ENCODE results near the gene EIF2B2. TPM values are rescaled to one million over a fixed set of nuclear protein-coding genes. Genes with fewer than 3 reads are reported as not detected.

EIF2B2 gene
- total and polyA plus RNA-seq, 10 of the 15 experiments (the other 5 are each of a cell fraction or from before 2014, with no cell fraction given), result 17.4 to 168 (median 65.5) TPM

GRCh38 chr14:74980731-74981461 lies 21.8 kb upstream of the EIF2B2 start:
- no peaks in the 10 kb centered on the region for H4K20me1 ChIP-seq (ENCODE audit: control insufficient read depth, insufficient read depth)
- peaks cover 5% of the 10 kb centered on the region; the same call in 1 of the 2 replicates for H3K4me1 ChIP-seq (ENCODE audit: control insufficient read depth, insufficient read depth, low read length)
- no peak overlapping the region for H3K9ac ChIP-seq (ENCODE audit: control insufficient read depth, insufficient read depth, low read length)
- no peak for FAIRE-seq
- CTCF ChIA-PET, result interaction anchor here (0.6 to 1.7 kb wide), 3 partner anchors 9 to 657 kb away, joined by 3 to 5 read pairs (median 4); no protein-coding TSS in a partner anchor
- H3K4me2 ChIP-seq (ENCODE audit: control insufficient read depth, insufficient read depth), result no peak overlapping the region
- POLR2A ChIA-PET, result no interaction called here
- H3K79me2 ChIP-seq (ENCODE audit: control insufficient read depth, insufficient read depth, low read length), result no peaks in the 10 kb centered on the region
- WGBS (ENCODE audit: insufficient coverage, insufficient replicate concordance, low lambda C conversion rate, missing lambda C conversion rate), result 69% methylated on average over 35 of the region's 35 CpGs
- no peak overlapping the region for H2AFZ ChIP-seq (ENCODE audit: control insufficient read depth, low read depth, low read length)
- intact Hi-C loops (cut with micrococcal nuclease; ENCODE audit: unreplicated experiment) (no loop called here), in situ Hi-C loops (cut with MboI) (no loop called here)
- H3K4me3 ChIP-seq, result no peak overlapping the region
- H3K9me3 ChIP-seq (replicated peaks; ENCODE audit: control insufficient read depth, insufficient read depth, low read length), result no peaks in the 10 kb centered on the region
- DNase-seq (ENCODE audit: low read depth, low spot score), result no peak
- H3K36me3 ChIP-seq (ENCODE audit: control insufficient read depth in 2 of 2, insufficient read depth in 2 of 2, low read length in 1 of 2), result no peaks in the 10 kb centered on the region
- RAD21 ChIA-PET (ENCODE audit: unreplicated experiment), result no interaction called here
- no peak for ATAC-seq
- no TSS peak for BruUV-seq (replicated peaks)
- no peaks in the 10 kb centered on the region; a peak in 1 of 4 replicates for H3K27me3 ChIP-seq (replicated peaks in 1 of 2; ENCODE audit: control insufficient read depth in 2 of 2, insufficient read depth in 2 of 2, low read length in 1 of 2)
- H3K27ac ChIP-seq (ENCODE audit: control insufficient read depth, insufficient read depth), result no peak overlapping the region
- SMC1A ChIA-PET (ENCODE audit: uncharacterized antibody, unreplicated experiment), result no interaction called here
- no peak for TF ChIP-seq ZNF622 (IDR thresholded peaks at IDR 0.05)
- TF ChIP-seq YBX1 (IDR thresholded peaks at IDR 0.05), result no peak
- no peak for TF ChIP-seq EGR1 (IDR thresholded peaks at IDR 0.05; ENCODE audit: borderline replicate concordance in 1 of 2, low read depth in 2 of 2, low read length in 2 of 2)
- TF ChIP-seq BACH1 (IDR thresholded peaks at IDR 0.05; ENCODE audit: borderline replicate concordance), result no peak
- no peak for TF ChIP-seq SUPT20H (IDR thresholded peaks at IDR 0.05; ENCODE audit: borderline replicate concordance, control insufficient read depth, low read depth, low read length)
- TF ChIP-seq NR2C1 (IDR thresholded peaks at IDR 0.05), result no peak
- no peak for TF ChIP-seq POU2F2 (IDR thresholded peaks at IDR 0.05; ENCODE audit: borderline replicate concordance, low read depth, low read length)
- TF ChIP-seq BRCA1 (IDR thresholded peaks at IDR 0.05; ENCODE audit: low read depth, low read length), result no peak
- TF ChIP-seq, protein P1, sequence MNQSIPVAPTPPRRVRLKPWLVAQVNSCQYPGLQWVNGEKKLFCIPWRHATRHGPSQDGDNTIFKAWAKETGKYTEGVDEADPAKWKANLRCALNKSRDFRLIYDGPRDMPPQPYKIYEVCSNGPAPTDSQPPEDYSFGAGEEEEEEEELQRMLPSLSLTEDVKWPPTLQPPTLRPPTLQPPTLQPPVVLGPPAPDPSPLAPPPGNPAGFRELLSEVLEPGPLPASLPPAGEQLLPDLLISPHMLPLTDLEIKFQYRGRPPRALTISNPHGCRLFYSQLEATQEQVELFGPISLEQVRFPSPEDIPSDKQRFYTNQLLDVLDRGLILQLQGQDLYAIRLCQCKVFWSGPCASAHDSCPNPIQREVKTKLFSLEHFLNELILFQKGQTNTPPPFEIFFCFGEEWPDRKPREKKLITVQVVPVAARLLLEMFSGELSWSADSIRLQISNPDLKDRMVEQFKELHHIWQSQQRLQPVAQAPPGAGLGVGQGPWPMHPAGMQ (IDR thresholded peaks at IDR 0.05; ENCODE audit: borderline replicate concordance), result no peak
- TF ChIP-seq POLR2AphosphoS5 (IDR thresholded peaks at IDR 0.05; ENCODE audit: low read length), result no peak
- no peak for TF ChIP-seq KAT2A (conservative IDR thresholded peaks at IDR 0.05; ENCODE audit: control insufficient read depth, low read depth, low read length)
- TF ChIP-seq, protein P2, sequence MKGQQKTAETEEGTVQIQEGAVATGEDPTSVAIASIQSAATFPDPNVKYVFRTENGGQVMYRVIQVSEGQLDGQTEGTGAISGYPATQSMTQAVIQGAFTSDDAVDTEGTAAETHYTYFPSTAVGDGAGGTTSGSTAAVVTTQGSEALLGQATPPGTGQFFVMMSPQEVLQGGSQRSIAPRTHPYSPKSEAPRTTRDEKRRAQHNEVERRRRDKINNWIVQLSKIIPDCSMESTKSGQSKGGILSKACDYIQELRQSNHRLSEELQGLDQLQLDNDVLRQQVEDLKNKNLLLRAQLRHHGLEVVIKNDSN (IDR thresholded peaks at IDR 0.05; ENCODE audit: borderline replicate concordance, extremely low read length, insufficient read depth, low read depth, low read length), result no peak
- TF ChIP-seq MXI1 (IDR thresholded peaks at IDR 0.05; ENCODE audit: low read depth, low read length), result no peak
- TF ChIP-seq RCOR1 (conservative IDR thresholded peaks at IDR 0.05; ENCODE audit: low read depth, low read length), result no peak
- TF ChIP-seq PAX5 (IDR thresholded peaks at IDR 0.05; ENCODE audit: borderline replicate concordance, low read depth, low read length), result no peak

Measured in GM12878 (cell line).